ENCODE results near the gene PGAP3.
"Not testable (repeated sequence)": the region's sequence is repeated elsewhere in the genome, so short reads cannot be mapped to it uniquely, and the experiment has no call there.

The PGAP3 gene

DNA sequence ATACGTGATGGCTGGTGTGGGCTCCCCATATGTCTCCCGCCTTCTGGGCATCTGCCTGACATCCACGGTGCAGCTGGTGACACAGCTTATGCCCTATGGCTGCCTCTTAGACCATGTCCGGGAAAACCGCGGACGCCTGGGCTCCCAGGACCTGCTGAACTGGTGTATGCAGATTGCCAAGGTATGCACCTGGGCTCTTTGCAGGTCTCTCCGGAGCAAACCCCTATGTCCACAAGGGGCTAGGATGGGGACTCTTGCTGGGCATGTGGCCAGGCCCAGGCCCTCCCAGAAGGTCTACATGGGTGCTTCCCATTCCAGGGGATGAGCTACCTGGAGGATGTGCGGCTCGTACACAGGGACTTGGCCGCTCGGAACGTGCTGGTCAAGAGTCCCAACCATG is 36.9 kb upstream of the PGAP3 start:
- FAIRE-seq (no peak), DNase-seq (ENCODE audit: insufficient read length) (no peak)
- no peak for TF ChIP-seq POLR2A (IDR thresholded peaks at IDR 0.05; ENCODE audit: low read depth, low read length)
- TF ChIP-seq TAF1 (IDR thresholded peaks at IDR 0.05; ENCODE audit: borderline replicate concordance, low read depth, low read length): no peak
- TF ChIP-seq POLR2AphosphoS5 (IDR thresholded peaks at IDR 0.05; ENCODE audit: low read depth, low read length): no peak

DNA sequence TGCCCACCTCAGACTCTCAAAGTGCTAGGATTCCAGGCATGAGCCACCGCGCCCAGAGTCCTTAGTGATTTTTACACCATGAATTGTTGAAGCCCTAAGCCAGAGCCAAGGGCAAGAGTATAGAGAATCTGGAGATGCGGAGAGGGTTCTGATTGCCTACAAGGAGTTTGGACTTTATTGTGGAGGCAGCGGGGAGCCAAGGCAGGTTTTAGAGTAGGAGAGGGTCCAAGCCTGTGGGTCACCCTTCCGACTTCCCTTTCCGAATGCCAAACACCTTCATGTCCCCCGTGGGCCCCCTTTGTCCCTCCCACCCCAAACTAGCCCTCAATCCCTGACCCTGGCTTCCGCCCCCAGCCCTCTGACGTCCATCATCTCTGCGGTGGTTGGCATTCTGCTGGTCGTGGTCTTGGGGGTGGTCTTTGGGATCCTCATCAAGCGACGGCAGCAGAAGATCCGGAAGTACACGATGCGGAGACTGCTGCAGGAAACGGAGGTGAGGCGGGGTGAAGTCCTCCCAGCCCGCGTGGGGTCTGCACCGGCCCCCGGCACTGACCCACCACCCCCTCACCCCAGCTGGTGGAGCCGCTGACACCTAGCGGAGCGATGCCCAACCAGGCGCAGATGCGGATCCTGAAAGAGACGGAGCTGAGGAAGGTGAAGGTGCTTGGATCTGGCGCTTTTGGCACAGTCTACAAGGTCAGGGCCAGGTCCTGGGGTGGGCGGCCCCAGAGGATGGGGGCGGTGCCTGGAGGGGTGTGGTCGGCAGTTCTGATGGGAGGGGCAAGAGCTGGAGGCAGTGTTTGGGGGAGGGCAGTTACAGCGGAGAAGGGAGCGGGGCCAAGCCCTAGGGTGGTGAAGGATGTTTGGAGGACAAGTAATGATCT is 35.4 kb upstream of the PGAP3 start:
- no peak for FAIRE-seq
- DNase-seq (ENCODE audit: insufficient read length): no peak
- no peak for TF ChIP-seq TAF1 (IDR thresholded peaks at IDR 0.05; ENCODE audit: borderline replicate concordance, low read depth, low read length)
- TF ChIP-seq POLR2A (IDR thresholded peaks at IDR 0.05; ENCODE audit: low read depth, low read length): no peak

DNA sequence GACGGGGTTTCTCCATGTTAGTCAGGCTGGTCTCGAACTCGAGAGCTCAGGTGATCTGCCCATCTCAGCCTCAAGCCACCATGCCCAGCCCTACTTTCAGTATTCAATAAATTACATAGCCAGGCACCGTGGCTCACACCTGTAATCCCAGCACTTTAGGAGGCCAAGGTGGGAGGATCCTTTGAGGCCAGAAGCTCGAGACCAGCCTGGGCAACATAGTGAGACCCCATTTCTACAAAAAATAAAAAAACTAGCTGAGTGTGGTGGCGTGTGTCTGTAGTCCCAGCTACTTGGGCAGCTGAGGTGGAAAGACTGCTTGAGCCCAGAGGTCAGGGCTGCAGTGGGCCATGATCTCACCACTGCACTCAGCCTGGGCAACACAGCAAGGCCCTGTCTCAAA is 34.2 kb upstream of the PGAP3 start:
- FAIRE-seq: no peak

DNA sequence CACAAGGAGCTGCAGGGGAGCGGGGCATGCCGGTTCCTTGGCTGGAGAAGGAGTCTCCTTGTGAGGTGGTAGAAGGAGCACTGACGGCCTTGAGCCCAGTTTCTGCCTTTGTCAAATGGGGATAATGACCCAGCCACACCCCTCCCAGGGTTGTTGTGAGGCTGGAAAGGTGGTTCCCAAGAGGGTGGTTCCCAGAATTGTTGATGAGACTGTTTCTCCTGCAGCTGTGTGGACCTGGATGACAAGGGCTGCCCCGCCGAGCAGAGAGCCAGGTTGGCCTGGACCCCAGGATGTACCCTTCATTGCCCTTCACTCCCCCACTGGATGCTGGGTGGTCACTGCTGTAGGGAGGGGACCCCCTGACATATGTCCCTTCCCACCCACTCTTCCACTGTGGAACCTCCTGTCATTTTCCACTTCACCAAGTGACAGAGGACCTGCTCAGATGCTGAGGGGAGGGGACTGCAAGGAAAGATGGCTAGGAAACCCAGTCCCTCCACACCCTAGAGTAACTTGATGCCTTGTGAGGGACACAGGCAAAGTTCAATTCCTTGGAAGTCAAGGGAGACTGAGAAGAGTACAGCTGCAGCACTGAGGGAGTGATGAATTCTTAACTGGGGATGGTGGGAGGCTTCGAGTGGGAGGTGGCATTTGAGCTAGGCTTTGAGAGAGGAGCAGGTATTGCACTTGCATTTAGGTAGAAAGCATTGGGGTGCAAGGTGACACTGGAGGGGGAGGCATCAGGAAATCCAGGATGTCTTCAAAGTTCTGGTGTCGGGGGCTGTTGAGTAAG is 31.9 kb upstream of the PGAP3 start:
- DNase-seq (ENCODE audit: insufficient read length) (no peak), FAIRE-seq (no peak)
- TF ChIP-seq POLR2AphosphoS5 (IDR thresholded peaks at IDR 0.05; ENCODE audit: low read depth, low read length) (no peak), TAF1 (IDR thresholded peaks at IDR 0.05; ENCODE audit: borderline replicate concordance, low read depth, low read length) (no peak), POLR2A (IDR thresholded peaks at IDR 0.05; ENCODE audit: low read depth, low read length) (no peak)

More for the DNA sequence above, 34.2 kb upstream of the PGAP3 start:
- TF ChIP-seq TAF1 (IDR thresholded peaks at IDR 0.05; ENCODE audit: borderline replicate concordance, low read depth, low read length): no peak
- TF ChIP-seq POLR2AphosphoS5 (IDR thresholded peaks at IDR 0.05; ENCODE audit: low read depth, low read length): no peak
- no peak for TF ChIP-seq POLR2A (IDR thresholded peaks at IDR 0.05; ENCODE audit: low read depth, low read length)
- no peak for DNase-seq (ENCODE audit: insufficient read length)

DNA sequence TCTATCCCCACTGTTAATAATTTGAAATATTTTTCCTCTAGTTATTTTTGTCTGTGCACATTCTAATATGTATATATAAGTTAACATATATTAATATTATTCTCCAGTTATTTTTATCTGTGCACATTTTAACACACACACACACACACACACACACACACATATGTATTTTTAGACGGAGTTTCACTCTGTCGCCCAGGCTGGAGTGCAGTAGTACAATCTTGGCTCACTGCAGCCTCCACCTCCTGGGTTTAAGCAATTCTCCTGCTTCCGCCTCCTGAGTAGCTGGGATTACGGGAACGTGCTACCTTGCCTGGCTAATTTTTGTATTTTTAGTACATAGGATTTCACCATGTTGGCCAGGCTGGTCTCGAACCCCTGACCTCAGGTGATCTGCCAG is 29.8 kb upstream of the PGAP3 start:
- TF ChIP-seq POLR2A (IDR thresholded peaks at IDR 0.05; ENCODE audit: low read depth, low read length): no peak
- no peak for TF ChIP-seq TAF1 (IDR thresholded peaks at IDR 0.05; ENCODE audit: borderline replicate concordance, low read depth, low read length)
- TF ChIP-seq POLR2AphosphoS5 (IDR thresholded peaks at IDR 0.05; ENCODE audit: low read depth, low read length): no peak
- DNase-seq (ENCODE audit: insufficient read length): no peak
- no peak for FAIRE-seq

DNA sequence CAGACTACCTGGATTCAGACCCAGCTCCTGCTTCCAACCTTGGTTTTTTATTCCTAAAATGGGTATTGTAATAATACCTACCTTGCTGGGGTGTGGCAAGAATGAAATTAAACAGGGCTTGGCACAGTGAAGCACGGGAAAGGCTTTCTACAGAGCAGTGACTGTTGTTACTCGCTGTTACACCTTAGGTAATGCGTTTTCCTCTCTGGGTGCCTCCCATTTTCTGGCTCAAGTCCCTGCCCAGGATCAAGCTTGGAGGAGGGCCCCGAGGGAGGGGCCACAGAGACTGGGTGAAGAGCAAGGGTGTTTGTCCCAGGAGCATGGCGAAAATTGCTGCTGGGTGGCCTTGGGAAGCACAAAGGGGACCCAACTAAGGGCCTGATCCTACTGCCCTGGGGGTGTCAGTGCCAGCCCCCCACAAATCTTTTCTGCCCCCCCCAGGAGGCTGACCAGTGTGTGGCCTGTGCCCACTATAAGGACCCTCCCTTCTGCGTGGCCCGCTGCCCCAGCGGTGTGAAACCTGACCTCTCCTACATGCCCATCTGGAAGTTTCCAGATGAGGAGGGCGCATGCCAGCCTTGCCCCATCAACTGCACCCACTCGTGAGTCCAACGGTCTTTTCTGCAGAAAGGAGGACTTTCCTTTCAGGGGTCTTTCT is 29.2 kb upstream of the PGAP3 start:
- TF ChIP-seq TAF1 (IDR thresholded peaks at IDR 0.05; ENCODE audit: borderline replicate concordance, low read depth, low read length): no peak
- TF ChIP-seq POLR2AphosphoS5 (IDR thresholded peaks at IDR 0.05; ENCODE audit: low read depth, low read length): no peak
- TF ChIP-seq POLR2A (IDR thresholded peaks at IDR 0.05; ENCODE audit: low read depth, low read length): no peak
- DNase-seq (ENCODE audit: insufficient read length) (no peak), FAIRE-seq (no peak)

DNA sequence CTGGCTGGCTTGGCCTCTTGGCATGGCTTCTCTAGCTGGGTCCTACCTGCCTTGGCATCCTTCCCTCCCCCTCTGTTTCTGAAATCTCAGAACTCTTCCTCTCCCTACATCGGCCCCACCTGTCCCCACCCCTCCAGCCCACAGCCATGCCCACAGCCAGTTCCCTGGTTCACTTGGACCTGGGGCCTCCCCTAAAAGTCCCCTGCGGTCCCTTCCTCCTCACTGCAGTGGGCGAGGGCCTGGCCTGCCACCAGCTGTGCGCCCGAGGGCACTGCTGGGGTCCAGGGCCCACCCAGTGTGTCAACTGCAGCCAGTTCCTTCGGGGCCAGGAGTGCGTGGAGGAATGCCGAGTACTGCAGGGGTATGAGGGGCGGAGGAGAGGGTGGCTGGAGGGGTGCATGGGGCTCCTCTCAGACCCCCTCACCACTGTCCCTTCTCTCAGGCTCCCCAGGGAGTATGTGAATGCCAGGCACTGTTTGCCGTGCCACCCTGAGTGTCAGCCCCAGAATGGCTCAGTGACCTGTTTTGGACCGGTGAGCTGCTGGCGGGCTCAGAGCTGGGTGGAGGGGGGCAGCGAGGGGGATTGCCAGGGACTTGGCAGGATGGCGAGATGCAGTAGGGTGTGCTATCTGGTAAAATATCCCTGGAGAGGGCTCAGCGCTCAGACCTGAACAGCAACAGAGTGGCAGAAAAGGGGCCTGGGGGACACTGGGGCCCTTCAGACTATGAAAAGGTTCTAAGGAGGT is 28.4 kb upstream of the PGAP3 start:
- no peak for TF ChIP-seq POLR2A (IDR thresholded peaks at IDR 0.05; ENCODE audit: low read depth, low read length)
- no peak for DNase-seq (ENCODE audit: insufficient read length)
- FAIRE-seq: no peak

DNA sequence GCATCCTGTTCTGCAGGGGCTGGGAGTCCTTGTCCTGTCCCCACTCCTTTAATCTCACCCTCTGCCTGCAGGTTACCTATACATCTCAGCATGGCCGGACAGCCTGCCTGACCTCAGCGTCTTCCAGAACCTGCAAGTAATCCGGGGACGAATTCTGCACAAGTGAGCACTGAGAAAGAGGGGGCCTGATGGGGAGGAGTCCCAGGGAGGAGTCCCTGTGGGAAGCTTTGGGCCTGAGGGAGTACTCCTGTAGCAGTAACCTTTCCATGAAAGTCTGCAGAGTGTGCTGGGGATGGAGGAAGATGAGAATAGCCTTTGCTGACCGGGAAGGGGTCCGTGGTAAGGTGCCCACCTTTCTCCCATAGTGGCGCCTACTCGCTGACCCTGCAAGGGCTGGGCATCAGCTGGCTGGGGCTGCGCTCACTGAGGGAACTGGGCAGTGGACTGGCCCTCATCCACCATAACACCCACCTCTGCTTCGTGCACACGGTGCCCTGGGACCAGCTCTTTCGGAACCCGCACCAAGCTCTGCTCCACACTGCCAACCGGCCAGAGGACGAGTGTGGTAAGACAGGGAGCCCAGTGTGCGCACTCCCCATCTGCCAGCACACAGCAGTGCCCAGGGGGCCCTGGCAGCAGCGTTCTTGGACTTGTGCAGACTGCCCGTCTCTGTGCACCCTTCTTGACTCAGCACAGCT is 27.7 kb upstream of the PGAP3 start:
- TF ChIP-seq TAF1 (IDR thresholded peaks at IDR 0.05; ENCODE audit: borderline replicate concordance, low read depth, low read length): no peak
- no peak for TF ChIP-seq POLR2AphosphoS5 (IDR thresholded peaks at IDR 0.05; ENCODE audit: low read depth, low read length)
- no peak for TF ChIP-seq POLR2A (IDR thresholded peaks at IDR 0.05; ENCODE audit: low read depth, low read length)
- FAIRE-seq: no peak
- DNase-seq (ENCODE audit: insufficient read length): no peak

DNA sequence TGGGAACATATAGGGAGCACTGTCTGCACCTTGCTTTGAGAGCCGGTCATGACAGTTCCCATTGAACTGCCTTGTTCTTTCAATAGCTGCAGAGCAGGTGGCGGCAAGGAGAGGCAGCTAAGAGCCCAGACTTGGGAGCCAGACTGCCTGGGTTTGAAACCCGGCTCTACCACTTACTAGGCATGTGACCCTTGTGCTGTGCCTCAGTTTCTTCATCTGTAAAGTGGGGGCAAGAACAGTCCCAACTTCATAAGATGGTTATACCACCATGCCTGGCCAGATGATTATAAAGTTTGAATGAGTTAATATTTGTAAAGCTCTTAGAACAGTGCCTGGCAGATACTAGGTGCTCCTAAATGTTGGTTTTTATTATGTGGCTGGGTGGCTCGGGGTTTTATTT is 26.4 kb upstream of the PGAP3 start:
- DNase-seq (ENCODE audit: insufficient read length) (no peak), FAIRE-seq (no peak)
- TF ChIP-seq TAF1 (IDR thresholded peaks at IDR 0.05; ENCODE audit: borderline replicate concordance, low read depth, low read length): no peak
- no peak for TF ChIP-seq POLR2A (IDR thresholded peaks at IDR 0.05; ENCODE audit: low read depth, low read length)
- TF ChIP-seq POLR2AphosphoS5 (IDR thresholded peaks at IDR 0.05; ENCODE audit: low read depth, low read length): no peak

DNA sequence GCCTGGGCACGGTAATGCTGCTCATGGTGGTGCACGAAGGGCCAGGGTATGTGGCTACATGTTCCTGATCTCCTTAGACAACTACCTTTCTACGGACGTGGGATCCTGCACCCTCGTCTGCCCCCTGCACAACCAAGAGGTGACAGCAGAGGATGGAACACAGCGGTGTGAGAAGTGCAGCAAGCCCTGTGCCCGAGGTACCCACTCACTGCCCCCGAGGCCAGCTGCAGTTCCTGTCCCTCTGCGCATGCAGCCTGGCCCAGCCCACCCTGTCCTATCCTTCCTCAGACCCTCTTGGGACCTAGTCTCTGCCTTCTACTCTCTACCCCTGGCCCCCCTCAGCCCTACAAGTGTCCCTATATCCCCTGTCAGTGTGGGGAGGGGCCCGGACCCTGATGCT is 24.0 kb upstream of the PGAP3 start:
- no peak for TF ChIP-seq POLR2AphosphoS5 (IDR thresholded peaks at IDR 0.05; ENCODE audit: low read depth, low read length)
- no peak for TF ChIP-seq TAF1 (IDR thresholded peaks at IDR 0.05; ENCODE audit: borderline replicate concordance, low read depth, low read length)
- TF ChIP-seq POLR2A (IDR thresholded peaks at IDR 0.05; ENCODE audit: low read depth, low read length): no peak
- DNase-seq (ENCODE audit: insufficient read length) (no peak), FAIRE-seq (no peak)

DNA sequence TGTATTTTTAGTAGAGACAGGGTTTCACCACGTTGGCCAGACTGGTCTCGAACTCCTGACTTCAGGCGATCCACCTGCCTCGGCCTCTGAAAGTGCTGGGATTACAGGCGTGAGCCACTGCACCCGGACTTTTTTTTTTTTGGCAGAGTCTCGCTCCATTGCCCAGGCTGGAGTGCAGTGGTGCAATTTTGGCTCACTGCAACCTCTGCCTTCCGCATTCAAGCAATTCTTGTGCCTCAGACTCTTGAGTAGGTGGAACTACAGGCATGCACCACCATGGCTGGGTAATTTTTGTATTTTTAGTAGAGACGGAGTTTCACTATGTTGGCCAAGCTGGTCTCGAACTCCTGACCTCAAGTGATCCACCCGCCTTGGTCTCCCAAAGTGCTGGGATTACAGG is 23.2 kb upstream of the PGAP3 start:
- FAIRE-seq; DNase-seq (ENCODE audit: insufficient read length): not testable (repeated sequence)
